T-helper 2 cell treated with Interferon-gamma antibody and Interleukin-4, amounts not matched to agents 5 μg/mL and 100 μg/mL, for 36 hours (primary cell): ENCODE data around the gene IMMP2L.

Experiments used
- DNase-seq: peaks from one replicate; pipeline ENCODE4 v3.0.0; 2021; ENCODE audit warnings: low spot score
- H3K27ac Mint-ChIP-seq: one replicate; pipeline ENCODE4 v1.8.0; 2021; ENCODE audit warnings: mild to moderate bottlenecking, mixed read lengths
- H3K27me3 Mint-ChIP-seq: one replicate; pipeline ENCODE4 v1.8.0; 2021; ENCODE audit warnings: low read depth, mixed read lengths
- H3K36me3 Mint-ChIP-seq: one replicate; pipeline ENCODE4 v1.8.0; 2021; ENCODE audit warnings: low read depth, mixed read lengths
- H3K4me1 Mint-ChIP-seq: one replicate; pipeline ENCODE4 v1.8.0; 2021; ENCODE audit warnings: low read depth, mixed read lengths
- H3K4me3 Mint-ChIP-seq: one replicate; pipeline ENCODE4 v1.8.0; 2022; ENCODE audit warnings: mild to moderate bottlenecking, moderate library complexity, mixed read lengths
- H3K9me3 Mint-ChIP-seq: one replicate; pipeline ENCODE4 v1.8.0; 2021; ENCODE audit warnings: mixed read lengths

Gene IMMP2L

DNA sequence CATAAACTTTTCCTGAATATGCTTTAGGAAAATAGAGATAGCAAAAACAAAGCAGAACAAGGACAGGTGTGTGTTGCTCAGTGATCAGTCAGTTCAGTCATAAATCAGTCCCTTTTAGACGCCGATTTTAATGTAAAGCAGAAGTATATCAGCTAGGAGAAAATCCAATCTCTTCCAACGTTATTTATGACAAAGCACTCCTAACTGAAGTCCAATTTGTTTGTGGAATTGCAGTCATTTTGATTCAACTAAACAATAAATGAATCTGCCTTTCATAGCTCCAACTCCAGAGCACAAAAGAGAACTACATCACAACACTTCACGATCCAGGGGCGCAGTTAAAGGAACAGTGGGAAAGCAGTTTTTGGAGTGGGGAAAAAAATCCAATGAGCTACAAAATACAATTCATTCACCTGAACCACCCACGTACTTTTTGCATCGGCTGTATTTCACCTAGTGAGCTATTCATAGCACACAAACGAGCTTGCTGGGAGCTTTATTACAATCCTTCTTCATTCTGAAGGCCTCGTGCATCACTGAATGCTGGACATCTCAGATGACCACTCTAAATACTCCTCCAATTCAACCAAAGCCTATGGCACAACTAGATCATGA lies 320.0 kb downstream of the IMMP2L start:
- H3K9me3 Mint-ChIP-seq = no peaks in the 10 kb centered on the region
- peaks cover 8% of the 10 kb centered on the region for H3K4me1 Mint-ChIP-seq
- H3K27ac Mint-ChIP-seq = no peak overlapping the region
- H3K36me3 Mint-ChIP-seq = no peaks in the 10 kb centered on the region
- no peaks in the 10 kb centered on the region for H3K27me3 Mint-ChIP-seq
- no peak for DNase-seq
- no peak overlapping the region for H3K4me3 Mint-ChIP-seq

DNA sequence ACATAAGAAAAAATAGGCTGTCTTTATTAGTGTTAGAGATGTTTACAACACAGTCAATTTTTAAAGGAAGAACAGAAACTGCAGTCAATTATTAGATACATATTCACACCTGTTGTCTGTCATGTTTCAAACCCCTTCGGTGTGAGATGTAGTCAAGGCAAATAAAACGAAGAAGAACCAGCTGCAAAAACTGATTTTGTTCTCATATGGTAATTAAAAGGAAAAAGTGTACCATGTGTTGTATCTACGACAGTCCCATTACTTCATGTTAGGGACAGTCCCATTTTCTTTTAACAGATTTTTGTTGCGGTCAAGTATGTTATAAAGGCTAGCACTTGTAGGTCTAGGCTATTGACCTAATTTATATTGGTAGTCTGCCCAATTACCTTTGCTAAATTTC lies 321.9 kb downstream of the IMMP2L start:
- no peak for DNase-seq
- H3K9me3 Mint-ChIP-seq = peaks cover 5% of the 10 kb centered on the region
- peaks cover 13% of the 10 kb centered on the region for H3K4me1 Mint-ChIP-seq
- no peak overlapping the region for H3K4me3 Mint-ChIP-seq
- H3K36me3 Mint-ChIP-seq = peaks cover 4% of the 10 kb centered on the region
- H3K27me3 Mint-ChIP-seq = no peaks in the 10 kb centered on the region
- no peak overlapping the region for H3K27ac Mint-ChIP-seq

DNA sequence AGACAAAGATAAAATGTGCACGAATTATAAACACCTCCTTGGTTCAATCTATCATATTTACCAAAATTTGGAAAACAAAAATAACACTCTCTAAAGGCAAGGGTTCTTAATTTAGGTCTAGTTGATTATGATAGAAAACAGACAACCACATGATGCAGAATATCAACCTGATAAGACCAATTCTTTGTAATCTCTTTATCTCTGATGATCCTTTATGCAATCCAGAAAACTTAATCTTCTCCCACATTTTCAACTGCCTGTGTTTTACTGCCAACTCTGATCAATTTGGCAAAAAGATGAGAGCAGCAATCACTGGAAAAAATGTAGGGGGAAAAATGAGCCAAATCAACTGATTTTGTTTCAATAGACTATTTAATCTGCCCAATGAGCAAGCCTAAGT lies 322.9 kb downstream of the IMMP2L start:
- Mint-ChIP-seq H3K4me1 (peaks cover 13% of the 10 kb centered on the region), H3K27me3 (no peaks in the 10 kb centered on the region), H3K36me3 (peaks cover 5% of the 10 kb centered on the region), H3K27ac (no peak overlapping the region), H3K9me3 (peaks cover 7% of the 10 kb centered on the region), H3K4me3 (no peak overlapping the region)
- DNase-seq = no peak

DNA sequence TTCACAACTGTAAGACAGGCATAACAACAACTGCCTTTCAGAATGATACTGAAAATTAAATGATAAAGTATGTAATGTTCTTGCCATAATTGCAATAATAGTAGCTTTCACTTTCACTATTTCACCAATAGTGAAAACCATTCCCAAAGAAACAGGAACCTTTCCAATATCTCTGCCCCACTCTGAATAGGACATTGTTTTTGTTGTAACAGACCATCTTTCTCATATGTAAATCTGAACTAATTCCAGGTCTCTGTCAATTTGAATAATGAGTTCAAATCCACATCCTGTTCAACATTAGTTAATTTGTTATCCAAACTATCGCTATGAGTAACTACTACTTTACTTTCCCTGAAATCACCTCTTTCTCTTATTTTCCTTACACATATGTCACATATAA lies 323.4 kb downstream of the IMMP2L start:
- Mint-ChIP-seq H3K4me1 (peaks cover 13% of the 10 kb centered on the region), H3K27me3 (no peaks in the 10 kb centered on the region), H3K36me3 (peaks cover 5% of the 10 kb centered on the region), H3K27ac (no peak overlapping the region), H3K4me3 (no peak overlapping the region), H3K9me3 (peaks cover 9% of the 10 kb centered on the region)
- DNase-seq = no peak

DNA sequence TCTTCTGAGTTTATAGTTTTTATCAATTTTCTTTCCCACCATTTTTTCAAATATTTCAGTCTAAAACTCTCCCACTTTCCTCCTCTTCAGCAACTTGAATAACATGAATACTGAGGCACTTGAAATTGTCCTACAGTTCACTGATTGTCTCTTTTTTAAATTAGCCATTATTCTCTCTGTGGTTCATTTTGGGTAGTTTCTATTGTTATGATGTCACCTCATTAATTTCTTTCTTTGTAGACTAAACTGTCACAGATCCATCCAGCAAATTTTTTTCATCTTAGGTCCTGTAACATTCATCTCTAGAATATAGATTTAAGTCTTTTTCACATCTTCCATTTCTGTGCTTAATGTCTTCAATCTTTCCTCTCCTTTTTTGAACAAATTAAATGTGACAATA lies 326.6 kb downstream of the IMMP2L start:
- Mint-ChIP-seq H3K36me3 (peaks cover 5% of the 10 kb centered on the region), H3K4me1 (peaks cover 25% of the 10 kb centered on the region), H3K4me3 (no peak overlapping the region), H3K27ac (peak overlapping the region; percentile 29), H3K27me3 (no peaks in the 10 kb centered on the region), H3K9me3 (peaks cover 9% of the 10 kb centered on the region)
- no peak for DNase-seq

DNA sequence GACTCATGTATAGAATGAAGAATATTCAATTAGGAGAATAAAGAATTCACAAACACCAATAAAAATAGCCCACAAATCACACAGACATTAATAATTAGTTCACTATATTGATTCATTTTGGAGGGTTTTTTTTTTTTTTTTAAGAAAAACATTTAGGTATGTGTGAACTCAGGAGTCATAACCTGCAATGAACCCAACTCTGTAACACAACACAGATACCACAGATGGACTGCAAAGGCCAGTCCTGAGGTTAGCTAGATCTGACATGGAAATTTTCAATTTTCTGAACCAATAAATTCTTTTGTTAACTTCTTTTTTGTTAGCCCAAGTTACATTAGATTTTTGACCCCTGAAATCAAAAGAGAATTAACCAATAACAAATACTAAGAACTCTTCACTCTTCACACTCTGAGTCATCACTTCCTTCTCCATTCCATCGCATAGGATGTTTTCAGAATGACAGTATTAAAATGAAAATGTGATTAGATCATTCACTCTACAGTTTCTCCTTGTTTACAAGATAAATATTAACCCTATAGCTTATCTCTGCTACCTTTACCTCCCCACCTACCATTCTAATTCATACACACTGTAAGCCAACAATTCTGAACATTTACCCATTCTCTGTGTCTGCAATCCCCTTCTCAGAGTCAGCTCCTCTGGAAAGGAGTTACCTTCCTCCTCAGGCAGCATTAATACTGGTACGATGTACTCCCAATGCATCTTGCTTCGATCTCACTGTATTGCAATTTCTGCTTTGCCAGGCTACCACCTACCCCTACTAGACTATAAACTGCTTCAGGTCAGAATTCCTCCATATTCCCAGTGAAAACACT lies 329.8 kb downstream of the IMMP2L start:
- peaks cover 19% of the 10 kb centered on the region for H3K4me1 Mint-ChIP-seq
- H3K9me3 Mint-ChIP-seq = peaks cover 9% of the 10 kb centered on the region
- DNase-seq = no peak
- no peaks in the 10 kb centered on the region for H3K27me3 Mint-ChIP-seq
- peak overlapping the region; percentile 4 for H3K27ac Mint-ChIP-seq
- H3K4me3 Mint-ChIP-seq = peak overlapping the region; percentile 13
- H3K36me3 Mint-ChIP-seq = peaks cover 5% of the 10 kb centered on the region

DNA sequence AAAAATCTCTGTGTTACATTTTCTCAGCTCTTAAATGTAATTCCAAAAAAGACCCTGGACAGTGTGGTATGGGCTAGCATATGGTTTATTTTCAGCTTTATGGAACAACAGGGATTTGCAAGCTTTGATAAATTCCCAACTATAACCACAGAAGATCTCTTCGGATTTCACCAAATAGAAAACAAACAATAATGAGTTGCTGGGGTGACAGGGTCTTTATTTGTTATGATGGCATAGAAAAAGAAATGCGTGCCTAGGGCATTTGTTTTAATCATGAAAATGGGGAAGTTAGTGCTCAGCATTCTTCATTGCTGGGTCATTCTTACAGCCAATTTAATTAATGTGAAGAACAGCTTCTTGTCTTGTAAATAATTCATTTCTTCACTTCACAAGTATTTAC lies 332.4 kb downstream of the IMMP2L start:
- Mint-ChIP-seq H3K36me3 (no peaks in the 10 kb centered on the region), H3K27me3 (no peaks in the 10 kb centered on the region), H3K4me1 (peaks cover 14% of the 10 kb centered on the region), H3K4me3 (no peak overlapping the region), H3K9me3 (peaks cover 4% of the 10 kb centered on the region), H3K27ac (no peak overlapping the region)
- DNase-seq = no peak

DNA sequence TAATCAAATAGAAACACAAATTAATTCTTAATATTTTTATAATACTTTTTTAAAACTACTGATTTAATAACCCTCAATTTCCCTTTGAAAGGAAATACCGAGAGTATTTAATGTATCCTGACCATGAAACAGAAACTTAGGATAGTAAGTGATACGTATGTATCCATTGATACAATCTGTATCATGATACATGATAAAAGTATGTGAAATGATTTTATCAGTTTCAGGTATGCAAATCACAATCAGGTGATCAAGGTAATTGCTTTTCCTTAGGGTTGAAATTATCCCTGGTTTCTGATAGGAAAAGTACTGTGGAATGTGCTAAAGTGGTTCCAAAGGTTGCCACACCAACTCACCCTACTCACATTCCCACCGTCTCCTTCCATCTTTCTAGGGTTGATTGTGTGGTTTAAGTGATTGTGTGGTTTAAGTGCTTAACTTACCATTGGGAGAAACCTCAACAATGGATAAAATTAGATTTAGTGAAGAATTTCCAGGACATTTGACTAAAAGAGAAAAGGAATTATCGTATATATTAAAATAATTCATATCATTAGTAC lies 333.0 kb downstream of the IMMP2L start:
- no peak overlapping the region for H3K4me3 Mint-ChIP-seq
- H3K36me3 Mint-ChIP-seq = no peaks in the 10 kb centered on the region
- peaks cover 14% of the 10 kb centered on the region for H3K4me1 Mint-ChIP-seq
- no peak overlapping the region for H3K27ac Mint-ChIP-seq
- H3K27me3 Mint-ChIP-seq = no peaks in the 10 kb centered on the region
- H3K9me3 Mint-ChIP-seq = peaks cover under 1% of the 10 kb centered on the region
- no peak for DNase-seq

DNA sequence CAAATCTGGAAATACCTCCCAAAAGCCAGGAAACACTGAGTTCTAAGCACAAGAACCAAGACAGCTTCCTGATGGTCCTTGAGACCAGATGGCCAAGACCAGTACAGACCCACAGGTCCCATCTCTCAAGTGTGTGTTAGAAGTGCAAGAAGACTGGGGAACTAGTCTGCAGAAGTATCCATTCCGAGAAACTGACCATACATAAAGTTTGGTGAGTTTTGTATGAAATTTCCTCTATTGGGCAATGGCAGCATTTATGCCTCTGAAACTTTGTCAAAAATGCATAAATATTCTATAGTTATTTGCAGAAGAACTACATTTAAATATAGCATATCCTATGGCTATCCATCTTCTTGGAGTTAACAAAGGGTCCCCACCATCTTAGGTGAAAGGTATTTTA lies 333.9 kb downstream of the IMMP2L start:
- Mint-ChIP-seq H3K4me3 (no peak overlapping the region), H3K27me3 (no peaks in the 10 kb centered on the region), H3K9me3 (no peaks in the 10 kb centered on the region), H3K36me3 (no peaks in the 10 kb centered on the region), H3K27ac (no peak overlapping the region), H3K4me1 (peaks cover 14% of the 10 kb centered on the region)
- DNase-seq = no peak

DNA sequence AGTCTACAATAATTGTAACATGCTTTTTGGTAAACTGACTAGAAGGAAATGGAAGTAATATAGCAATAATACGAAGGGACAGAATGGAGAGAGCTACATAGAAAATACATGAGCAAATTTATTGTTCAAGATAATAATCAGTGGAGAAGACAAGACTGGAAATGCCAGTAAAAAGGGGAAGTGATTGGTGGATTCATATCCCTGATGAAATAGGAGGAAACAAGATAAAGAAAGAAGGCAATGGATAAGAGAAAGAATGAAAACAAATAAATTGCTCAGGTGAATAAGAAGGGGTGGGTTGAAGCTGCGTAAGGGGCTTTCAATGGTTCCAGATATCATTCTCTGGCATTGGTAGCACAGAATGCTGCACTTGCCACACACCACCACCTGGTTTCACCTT lies 335.5 kb downstream of the IMMP2L start:
- Mint-ChIP-seq H3K4me3 (no peak overlapping the region), H3K4me1 (peaks cover 8% of the 10 kb centered on the region), H3K27me3 (no peaks in the 10 kb centered on the region), H3K36me3 (no peaks in the 10 kb centered on the region), H3K27ac (no peak overlapping the region), H3K9me3 (no peaks in the 10 kb centered on the region)
- DNase-seq = no peak

DNA sequence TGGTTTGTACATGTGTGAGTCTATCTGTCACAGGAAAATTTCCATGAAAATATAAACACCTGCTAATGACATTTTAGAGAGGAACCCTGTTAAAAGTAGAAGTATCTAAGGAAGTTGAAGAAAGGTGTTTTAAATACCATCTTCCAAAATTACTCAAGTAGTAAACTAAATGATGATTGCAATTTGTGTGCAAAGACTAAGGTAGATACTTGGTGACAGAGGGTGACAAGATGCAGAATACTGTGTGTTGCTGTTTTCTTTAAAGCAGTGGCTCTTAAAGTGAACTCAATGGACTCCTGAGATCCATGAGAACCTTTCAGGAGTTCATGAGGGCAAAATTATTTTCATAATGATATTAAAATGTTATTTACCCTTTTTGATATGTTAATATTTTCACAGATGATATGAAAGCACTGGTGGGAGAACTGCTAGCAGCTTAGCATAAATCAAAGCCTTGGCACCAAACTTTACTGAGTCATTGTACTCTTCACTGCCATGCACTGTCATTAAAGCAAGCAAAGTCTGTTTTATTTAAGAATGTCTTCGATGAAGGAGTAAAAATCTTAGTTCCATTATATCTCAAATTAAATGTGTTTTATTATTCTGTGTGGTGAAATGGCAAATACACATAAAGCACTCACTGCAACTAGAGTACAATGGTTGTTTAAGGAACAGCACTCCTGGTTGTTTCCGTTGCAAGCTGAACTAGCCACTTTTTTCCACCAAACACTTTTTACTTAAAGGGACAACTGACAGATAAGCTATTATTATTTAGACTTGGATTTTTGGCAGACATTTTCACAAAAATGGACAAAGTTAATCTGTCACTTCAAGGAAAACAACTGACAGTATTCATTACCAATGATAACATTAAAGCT lies 337.7 kb downstream of the IMMP2L start:
- Mint-ChIP-seq H3K27me3 (no peaks in the 10 kb centered on the region), H3K36me3 (no peaks in the 10 kb centered on the region), H3K9me3 (no peaks in the 10 kb centered on the region), H3K27ac (no peak overlapping the region), H3K4me1 (no peaks in the 10 kb centered on the region), H3K4me3 (no peak overlapping the region)
- no peak for DNase-seq

DNA sequence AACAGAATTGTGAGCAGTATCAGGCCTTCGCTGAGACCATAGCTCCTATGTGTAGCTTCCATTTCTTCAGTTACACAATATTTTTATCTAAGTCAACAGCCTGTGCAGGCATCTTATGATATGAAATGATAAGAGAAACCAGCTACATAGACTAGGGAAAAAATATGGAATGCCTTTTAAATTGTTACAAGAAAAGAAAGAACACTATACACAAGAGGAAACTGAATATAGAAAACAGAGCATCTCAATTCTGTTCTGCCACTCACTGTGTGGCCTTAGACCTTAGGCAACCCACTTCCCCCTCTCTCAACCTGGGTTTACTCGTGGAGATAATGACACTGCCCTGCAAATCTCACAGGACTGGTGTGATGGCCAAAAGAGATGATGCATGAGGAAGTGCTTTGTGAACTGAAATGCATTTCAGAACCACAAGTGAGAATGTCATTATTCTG lies 338.5 kb downstream of the IMMP2L start:
- Mint-ChIP-seq H3K4me1 (no peaks in the 10 kb centered on the region), H3K4me3 (no peak overlapping the region), H3K9me3 (no peaks in the 10 kb centered on the region), H3K27ac (no peak overlapping the region), H3K27me3 (no peaks in the 10 kb centered on the region), H3K36me3 (no peaks in the 10 kb centered on the region)
- no peak for DNase-seq

DNA sequence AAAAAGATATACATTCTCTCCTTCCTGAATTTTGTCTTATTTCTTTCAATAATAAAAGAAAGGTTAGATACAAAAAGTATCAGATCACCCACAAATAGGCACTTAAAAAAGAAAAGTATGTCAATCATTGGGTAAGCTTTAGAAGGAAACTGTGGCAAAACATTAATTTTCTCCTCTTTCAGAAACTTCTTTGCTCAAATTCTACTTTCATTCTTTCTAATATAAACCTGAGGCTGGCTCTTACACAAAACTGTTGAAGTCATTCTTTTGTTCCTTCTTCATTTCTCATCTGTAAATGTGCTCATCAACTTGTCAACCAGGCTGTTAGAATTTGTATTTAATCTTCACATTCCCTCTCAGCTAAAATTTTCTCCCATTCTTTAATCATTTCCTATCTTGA lies 346.7 kb downstream of the IMMP2L start:
- H3K9me3 Mint-ChIP-seq = no peaks in the 10 kb centered on the region
- H3K4me1 Mint-ChIP-seq = no peaks in the 10 kb centered on the region
- H3K27me3 Mint-ChIP-seq = no peaks in the 10 kb centered on the region
- no peak overlapping the region for H3K4me3 Mint-ChIP-seq
- no peak overlapping the region for H3K27ac Mint-ChIP-seq
- H3K36me3 Mint-ChIP-seq = no peaks in the 10 kb centered on the region
- no peak for DNase-seq
